ENCODE measurements around the gene EML2. TPM values are rescaled to one million over a fixed set of nuclear protein-coding genes. Genes with fewer than 3 reads are reported as not detected.
"Not testable (repeated sequence)": the region's sequence is repeated elsewhere in the genome, so short reads cannot be mapped to it uniquely, and the experiment has no call there.

The EML2 gene
- total and polyA plus RNA-seq, 5 experiments from 2014 or later: 8.8 to 56.8 (median 17.8) TPM

- H3K27ac Mint-ChIP-seq: peak overlapping the region in 1 of 10 donors; percentile 48
- no peaks in the 10 kb centered on the region for H3K9me3 Mint-ChIP-seq
- H3K4me3 Mint-ChIP-seq: no peak overlapping the region
- H3K36me3 Mint-ChIP-seq: peaks cover 0 to 31% (median under 1%) of the 10 kb centered on the region in 3 donors
- H3K27me3 Mint-ChIP-seq: no peaks in the 10 kb centered on the region
- POLR2A ChIA-PET: no interaction called here
- DNase-seq (no peak), ATAC-seq (no peak)
- H3K4me1 Mint-ChIP-seq: peaks cover 0 to 7% (median 0%) of the 10 kb centered on the region in 4 donors
These were observed 6.6 kb downstream of the EML2 start for GRCh38 chr19:45632468-45633196.

GRCh38 chr19:45630463-45630862, 8.7 kb downstream of the EML2 start:
- POLR2A ChIA-PET: interaction anchor here (0.7 kb wide), 1 partner anchor 137 kb away, joined by 4 read pairs; no protein-coding TSS in a partner anchor
- no peaks in the 10 kb centered on the region for H3K9me3 Mint-ChIP-seq
- H3K27me3 Mint-ChIP-seq: no peaks in the 10 kb centered on the region
- peak overlapping the region in 1 of 10 donors; percentile 60 for H3K27ac Mint-ChIP-seq
- peaks cover 0 to 45% (median 2%) of the 10 kb centered on the region in 3 donors for H3K36me3 Mint-ChIP-seq
- ATAC-seq (no peak), DNase-seq (no peak)
- no peak overlapping the region for H3K4me3 Mint-ChIP-seq
- peaks cover 0 to 5% (median 0%) of the 10 kb centered on the region in 4 donors for H3K4me1 Mint-ChIP-seq

- Mint-ChIP-seq H3K4me3 (no peak overlapping the region), H3K9me3 (no peaks in the 10 kb centered on the region), H3K4me1 (peaks cover 0 to 5% (median 0%) of the 10 kb centered on the region in 4 donors), H3K36me3 (peaks cover 0 to 50% (median 2%) of the 10 kb centered on the region in 3 donors), H3K27me3 (no peaks in the 10 kb centered on the region), H3K27ac (no peak overlapping the region)
- ATAC-seq (no peak), DNase-seq (no peak)
- POLR2A ChIA-PET: interaction anchor here (0.7 to 0.8 kb wide), 3 partner anchors 10 to 137 kb away, joined by 4 to 7 read pairs (median 4); no protein-coding TSS in a partner anchor
These were observed 9.5 kb downstream of the EML2 start for GRCh38 chr19:45629704-45630103.

- peaks cover 0 to 63% (median 6%) of the 10 kb centered on the region in 3 donors for H3K36me3 Mint-ChIP-seq
- H3K9me3 Mint-ChIP-seq, H3K4me3 Mint-ChIP-seq, ATAC-seq, H3K27ac Mint-ChIP-seq, POLR2A ChIA-PET, H3K27me3 Mint-ChIP-seq, DNase-seq, H3K4me1 Mint-ChIP-seq: not testable (repeated sequence)
These were observed 11.0 kb downstream of the EML2 start for GRCh38 chr19:45628219-45628618.

GRCh38 chr19:45623984-45624383, 15.2 kb downstream of the EML2 start:
- peak overlapping the region in 1 of 10 donors; percentile 4 for H3K27ac Mint-ChIP-seq
- H3K27me3 Mint-ChIP-seq: no peaks in the 10 kb centered on the region
- DNase-seq (no peak), ATAC-seq (no peak)
- peaks cover 0 to 86% (median 13%) of the 10 kb centered on the region in 3 donors for H3K36me3 Mint-ChIP-seq
- no peak overlapping the region for H3K4me3 Mint-ChIP-seq
- POLR2A ChIA-PET: no interaction called here
- no peaks in the 10 kb centered on the region for H3K9me3 Mint-ChIP-seq
- H3K4me1 Mint-ChIP-seq: peaks cover 0 to 8% (median 2%) of the 10 kb centered on the region in 4 donors

GRCh38 chr19:45621976-45622503, 17.2 kb downstream of the EML2 start:
- no peaks in the 10 kb centered on the region for H3K27me3 Mint-ChIP-seq
- no peaks in the 10 kb centered on the region for H3K9me3 Mint-ChIP-seq
- peak overlapping the region in 1 of 10 donors; percentile 22 for H3K27ac Mint-ChIP-seq
- no peak for ATAC-seq
- POLR2A ChIA-PET: no interaction called here
- DNase-seq: no peak
- no peak overlapping the region for H3K4me3 Mint-ChIP-seq
- peaks cover 0 to 75% (median 11%) of the 10 kb centered on the region in 3 donors for H3K36me3 Mint-ChIP-seq
- peaks cover 0 to 8% (median 2%) of the 10 kb centered on the region in 4 donors for H3K4me1 Mint-ChIP-seq

GRCh38 chr19:45621389-45621788, 17.8 kb downstream of the EML2 start:
- H3K9me3 Mint-ChIP-seq: no peaks in the 10 kb centered on the region
- H3K4me3 Mint-ChIP-seq: no peak overlapping the region
- peaks cover 0 to 72% (median 11%) of the 10 kb centered on the region in 3 donors for H3K36me3 Mint-ChIP-seq
- H3K4me1 Mint-ChIP-seq: peaks cover 0 to 8% (median 2%) of the 10 kb centered on the region in 4 donors
- DNase-seq (no peak), ATAC-seq (no peak)
- POLR2A ChIA-PET: interaction anchor here (0.7 kb wide), 1 partner anchor 101 kb away, joined by 6 read pairs; no protein-coding TSS in a partner anchor
- no peak overlapping the region for H3K27ac Mint-ChIP-seq
- no peaks in the 10 kb centered on the region for H3K27me3 Mint-ChIP-seq

- DNase-seq: no peak
- no peaks in the 10 kb centered on the region for H3K9me3 Mint-ChIP-seq
- no peak overlapping the region for H3K4me3 Mint-ChIP-seq
- no peaks in the 10 kb centered on the region for H3K27me3 Mint-ChIP-seq
- no peak overlapping the region for H3K27ac Mint-ChIP-seq
- POLR2A ChIA-PET: interaction anchor here (0.9 to 1.8 kb wide), 2 partner anchors 24 kb away, joined by 6 to 7 read pairs; no protein-coding TSS in a partner anchor
- peaks cover 0 to 76% (median 13%) of the 10 kb centered on the region in 3 donors for H3K36me3 Mint-ChIP-seq
- no peak for ATAC-seq
- peaks cover 0 to 8% (median 2%) of the 10 kb centered on the region in 4 donors for H3K4me1 Mint-ChIP-seq
These were observed 22.5 kb downstream of the EML2 start for GRCh38 chr19:45616704-45617017.

- DNase-seq (peak; percentile 39 to 67 (median 60)), ATAC-seq (peak; percentile 88 to 98)
- Mint-ChIP-seq H3K4me1 (peaks cover 0 to 8% (median 2%) of the 10 kb centered on the region in 4 donors), H3K4me3 (no peak overlapping the region), H3K36me3 (peaks cover 0 to 77% (median 13%) of the 10 kb centered on the region in 3 donors), H3K27ac (peak overlapping the region in 6 of 10 donors; percentile 12 to 74 (median 44)), H3K27me3 (no peaks in the 10 kb centered on the region), H3K9me3 (no peaks in the 10 kb centered on the region)
- POLR2A ChIA-PET: interaction anchor here (0.9 to 1.8 kb wide), 2 partner anchors 23 to 25 kb away, joined by 6 to 7 read pairs; no protein-coding TSS in a partner anchor
These were observed 23.1 kb downstream of the EML2 start for GRCh38 chr19:45615795-45616703.

- H3K27me3 Mint-ChIP-seq, DNase-seq, H3K9me3 Mint-ChIP-seq, ATAC-seq, H3K4me3 Mint-ChIP-seq, H3K27ac Mint-ChIP-seq, POLR2A ChIA-PET, H3K4me1 Mint-ChIP-seq: not testable (repeated sequence)
- peaks cover 0 to 77% (median 17%) of the 10 kb centered on the region in 3 donors for H3K36me3 Mint-ChIP-seq
These were observed 24.1 kb downstream of the EML2 start for GRCh38 chr19:45615056-45615455.

- no peak for ATAC-seq
- POLR2A ChIA-PET: interaction anchor here (1.5 to 2.5 kb wide), 2 partner anchors 23 to 27 kb away, joined by 6 to 9 read pairs; no protein-coding TSS in a partner anchor
- DNase-seq: no peak
- peaks cover 8 to 79% (median 26%) of the 10 kb centered on the region in 3 donors for H3K36me3 Mint-ChIP-seq
- no peaks in the 10 kb centered on the region for H3K27me3 Mint-ChIP-seq
- peak overlapping the region in 6 of 10 donors; percentile 7 to 84 (median 56) for H3K27ac Mint-ChIP-seq
- H3K9me3 Mint-ChIP-seq: peaks cover 0 to 5% (median under 1%) of the 10 kb centered on the region in 9 donors
- no peak overlapping the region for H3K4me3 Mint-ChIP-seq
- peaks cover 0 to 8% (median 2%) of the 10 kb centered on the region in 4 donors for H3K4me1 Mint-ChIP-seq
These were observed 25.1 kb downstream of the EML2 start for GRCh38 chr19:45613926-45614725.
